HepG2 (cell line): ENCODE measurements around the gene PPP2R1B. TPM values are rescaled to one million over a fixed set of nuclear protein-coding genes. Genes with fewer than 3 reads are reported as not detected.
A peak's percentile ranks its signal among the peaks of the same experiment; 100 is the strongest.

Experiments used
- HOXA9 ChIP-seq: sonication (generic); formaldehyde crosslinking; IDR thresholded peaks from 2 replicates; pipeline ENCODE4 v1.8.1; 2022; ENCODE audit warnings: missing genetic modification reagents, mild to moderate bottlenecking, moderate library complexity, borderline replicate concordance
- KLF11 ChIP-seq: IDR thresholded peaks from 2 replicates; pipeline ENCODE4 v1.6.1; 2016; ENCODE audit warnings: missing compliant biosample characterization
- MXD4 ChIP-seq: IDR thresholded peaks from 2 replicates; pipeline ENCODE4 v1.6.1; 2016; ENCODE audit warnings: mild to moderate bottlenecking, missing biosample characterization, missing genetic modification reagents
- PAWR ChIP-seq: sonication (generic); formaldehyde crosslinking; IDR thresholded peaks from 2 replicates; pipeline ENCODE4 v1.4.0; 2020; ENCODE audit warnings: missing genetic modification reagents, mild to moderate bottlenecking, borderline replicate concordance
- PITX1 ChIP-seq: sonication (generic); formaldehyde crosslinking; IDR thresholded peaks from 2 replicates; pipeline ENCODE4 v1.5.1; 2020; ENCODE audit warnings: mild to moderate bottlenecking, missing genetic modification reagents
- PPARG ChIP-seq: conservative IDR thresholded peaks from 2 replicates; pipeline ENCODE4 v1.6.1; 2016; ENCODE audit warnings: missing biosample characterization, missing genetic modification reagents
- SOX6 ChIP-seq, 2 experiments: fragments of 450-650 bp in 1 of 2; sonication (generic) in 1 of 2; formaldehyde crosslinking in 1 of 2; IDR thresholded peaks; 2 replicates each; pipeline versions ENCODE4 v1.4.0 to v1.6.1; 2017 to 2020; ENCODE audit warnings: antibody characterized with exemption in 1 of 2, mild to moderate bottlenecking in 1 of 2, missing genetic modification reagents in 1 of 2
- ZBTB8A ChIP-seq: sonication (generic); formaldehyde crosslinking; IDR thresholded peaks from 2 replicates; pipeline ENCODE4 v1.4.0; 2020; ENCODE audit warnings: mild to moderate bottlenecking, low read depth, missing genetic modification reagents, borderline replicate concordance
- ZFP37 ChIP-seq: sonication (generic); formaldehyde crosslinking; IDR thresholded peaks from 2 replicates; pipeline ENCODE4 v1.4.0; 2020; ENCODE audit warnings: missing genetic modification reagents, borderline replicate concordance
- ZNF251 ChIP-seq: sonication (generic); formaldehyde crosslinking; IDR thresholded peaks from 2 replicates; pipeline ENCODE4 v1.9.0; 2021; ENCODE audit warnings: mild to moderate bottlenecking, missing genetic modification reagents
- ZNF614 ChIP-seq: IDR thresholded peaks from 2 replicates; pipeline ENCODE4 v1.6.1; 2018; ENCODE audit warnings: missing biosample characterization, missing genetic modification reagents, inconsistent platforms, borderline replicate concordance
- ZNF720 ChIP-seq: sonication (generic); formaldehyde crosslinking; IDR thresholded peaks from 2 replicates; pipeline ENCODE4 v1.4.0; 2020; ENCODE audit warnings: missing genetic modification reagents
- ZSCAN21 ChIP-seq: sonication (generic); formaldehyde crosslinking; IDR thresholded peaks from 2 replicates; pipeline ENCODE4 v1.8.0; 2022; ENCODE audit warnings: mild to moderate bottlenecking, missing genetic modification reagents, moderate library complexity, borderline replicate concordance
- polyA plus RNA-seq, 8 experiments: library from polyadenylated mRNA; depleted of rRNA in 3 of 8; stranded (reverse) in 7 of 8; unstranded in 1 of 8; fragments of >200 nt; fragmentation: Illumina TruSeq in 4 of 8; extraction: Trizol in 4 of 8; gene quantifications; 2 replicates each; pipeline versions ENCODE4 v1.2.1 to v1.2.3, GENCODE V29; 2011 to 2016; ENCODE audit warnings: low read depth in 4 of 8, missing spikeins in 1 of 8, mixed read lengths in 1 of 8; ENCODE audit not compliant: insufficient read depth in 1 of 8
- total RNA-seq, 5 experiments: library from RNA; depleted of rRNA; stranded (reverse); fragments of >200 nt; fragmentation: Illumina TruSeq; extraction: Trizol; gene quantifications; 2 replicates each; pipeline ENCODE4 v1.2.3, GENCODE V29; 2016; ENCODE audit warnings: low read depth in 1 of 5
- TF ChIP-seq, protein P1 (sequence below): sonication (generic); formaldehyde crosslinking; IDR thresholded peaks from 2 replicates; pipeline ENCODE4 v1.5.0; 2020; ENCODE audit warnings: mild to moderate bottlenecking, missing genetic modification reagents, borderline replicate concordance
- TF ChIP-seq, protein P2 (sequence below): IDR thresholded peaks from 2 replicates; pipeline ENCODE4 v1.6.1; 2016; ENCODE audit warnings: missing genetic modification reagents, missing compliant biosample characterization
- TF ChIP-seq, protein P3 (sequence below): sonication (generic); formaldehyde crosslinking; IDR thresholded peaks from 2 replicates; pipeline ENCODE4 v1.5.0; 2020; ENCODE audit warnings: mild to moderate bottlenecking, missing genetic modification reagents
- TF ChIP-seq, protein P4 (sequence below): sonication (generic); formaldehyde crosslinking; IDR thresholded peaks from 2 replicates; pipeline ENCODE4 v1.4.0; 2020; ENCODE audit warnings: mild to moderate bottlenecking, missing genetic modification reagents
- TF ChIP-seq, protein P5 (sequence below): sonication (generic); formaldehyde crosslinking; IDR thresholded peaks from 2 replicates; pipeline ENCODE4 v1.4.0; 2020; ENCODE audit warnings: missing genetic modification reagents
- TF ChIP-seq, protein P6 (sequence below): sonication (generic); formaldehyde crosslinking; IDR thresholded peaks from 2 replicates; pipeline ENCODE4 v1.8.1; 2022; ENCODE audit warnings: low read depth, mild to moderate bottlenecking, missing genetic modification reagents

PPP2R1B gene
- total and polyA plus RNA-seq, 2 of the 13 experiments (the other 11 are each of a cell fraction or from before 2014, with no cell fraction given), result 22.1 to 56.8 TPM

DNA sequence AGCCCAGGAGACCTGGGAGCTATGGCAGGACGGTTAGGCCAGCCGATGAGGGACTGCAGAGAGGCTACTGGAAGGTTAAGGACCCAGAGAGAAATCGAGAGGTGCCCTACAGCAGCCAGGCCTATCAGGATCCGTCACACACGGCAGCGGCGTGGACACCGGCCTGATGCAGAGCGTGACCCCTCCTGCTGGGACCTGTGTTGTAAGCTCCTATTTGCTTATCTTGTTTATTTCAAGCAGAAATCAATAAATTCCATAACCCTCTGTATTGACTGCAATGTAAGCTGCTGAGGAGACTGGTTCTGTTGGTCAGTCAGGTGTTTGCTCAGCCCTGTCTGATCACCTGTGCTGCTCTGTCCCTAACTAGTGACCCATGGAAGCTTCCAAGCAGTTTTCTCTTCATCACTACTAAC is 39.9 kb downstream of the PPP2R1B start (continued):
- TF ChIP-seq, protein P1, sequence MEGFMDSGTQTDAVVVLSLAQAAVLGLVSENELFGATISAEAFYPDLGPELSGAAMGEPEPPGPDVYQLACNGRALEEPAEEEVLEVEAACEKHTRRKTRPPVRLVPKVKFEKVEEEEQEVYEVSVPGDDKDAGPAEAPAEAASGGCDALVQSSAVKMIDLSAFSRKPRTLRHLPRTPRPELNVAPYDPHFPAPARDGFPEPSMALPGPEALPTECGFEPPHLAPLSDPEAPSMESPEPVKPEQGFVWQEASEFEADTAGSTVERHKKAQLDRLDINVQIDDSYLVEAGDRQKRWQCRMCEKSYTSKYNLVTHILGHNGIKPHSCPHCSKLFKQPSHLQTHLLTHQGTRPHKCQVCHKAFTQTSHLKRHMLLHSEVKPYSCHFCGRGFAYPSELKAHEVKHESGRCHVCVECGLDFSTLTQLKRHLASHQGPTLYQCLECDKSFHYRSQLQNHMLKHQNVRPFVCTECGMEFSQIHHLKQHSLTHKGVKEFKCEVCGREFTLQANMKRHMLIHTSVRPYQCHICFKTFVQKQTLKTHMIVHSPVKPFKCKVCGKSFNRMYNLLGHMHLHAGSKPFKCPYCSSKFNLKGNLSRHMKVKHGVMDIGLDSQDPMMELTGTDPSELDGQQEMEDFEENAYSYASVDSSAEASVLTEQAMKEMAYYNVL (CRISPR knock-in tag), result no peak
- no peak for TF ChIP-seq ZFP37 (CRISPR knock-in tag)
- no peak for TF ChIP-seq ZSCAN21 (CRISPR knock-in tag)
- TF ChIP-seq, protein P2, sequence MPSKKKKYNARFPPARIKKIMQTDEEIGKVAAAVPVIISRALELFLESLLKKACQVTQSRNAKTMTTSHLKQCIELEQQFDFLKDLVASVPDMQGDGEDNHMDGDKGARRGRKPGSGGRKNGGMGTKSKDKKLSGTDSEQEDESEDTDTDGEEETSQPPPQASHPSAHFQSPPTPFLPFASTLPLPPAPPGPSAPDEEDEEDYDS (CRISPR knock-in tag), result no peak
- TF ChIP-seq PPARG (CRISPR knock-in tag), result 0 out of 2 replicates have a peak, but pooled peaks have one; percentile 39
- TF ChIP-seq, protein P3, sequence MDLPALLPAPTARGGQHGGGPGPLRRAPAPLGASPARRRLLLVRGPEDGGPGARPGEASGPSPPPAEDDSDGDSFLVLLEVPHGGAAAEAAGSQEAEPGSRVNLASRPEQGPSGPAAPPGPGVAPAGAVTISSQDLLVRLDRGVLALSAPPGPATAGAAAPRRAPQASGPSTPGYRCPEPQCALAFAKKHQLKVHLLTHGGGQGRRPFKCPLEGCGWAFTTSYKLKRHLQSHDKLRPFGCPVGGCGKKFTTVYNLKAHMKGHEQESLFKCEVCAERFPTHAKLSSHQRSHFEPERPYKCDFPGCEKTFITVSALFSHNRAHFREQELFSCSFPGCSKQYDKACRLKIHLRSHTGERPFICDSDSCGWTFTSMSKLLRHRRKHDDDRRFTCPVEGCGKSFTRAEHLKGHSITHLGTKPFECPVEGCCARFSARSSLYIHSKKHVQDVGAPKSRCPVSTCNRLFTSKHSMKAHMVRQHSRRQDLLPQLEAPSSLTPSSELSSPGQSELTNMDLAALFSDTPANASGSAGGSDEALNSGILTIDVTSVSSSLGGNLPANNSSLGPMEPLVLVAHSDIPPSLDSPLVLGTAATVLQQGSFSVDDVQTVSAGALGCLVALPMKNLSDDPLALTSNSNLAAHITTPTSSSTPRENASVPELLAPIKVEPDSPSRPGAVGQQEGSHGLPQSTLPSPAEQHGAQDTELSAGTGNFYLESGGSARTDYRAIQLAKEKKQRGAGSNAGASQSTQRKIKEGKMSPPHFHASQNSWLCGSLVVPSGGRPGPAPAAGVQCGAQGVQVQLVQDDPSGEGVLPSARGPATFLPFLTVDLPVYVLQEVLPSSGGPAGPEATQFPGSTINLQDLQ (CRISPR knock-in tag), result no peak
- peak; percentile 93 for TF ChIP-seq PITX1
- TF ChIP-seq, protein P4, sequence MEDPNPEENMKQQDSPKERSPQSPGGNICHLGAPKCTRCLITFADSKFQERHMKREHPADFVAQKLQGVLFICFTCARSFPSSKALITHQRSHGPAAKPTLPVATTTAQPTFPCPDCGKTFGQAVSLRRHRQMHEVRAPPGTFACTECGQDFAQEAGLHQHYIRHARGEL (CRISPR knock-in tag), result no peak
- TF ChIP-seq, protein P5, sequence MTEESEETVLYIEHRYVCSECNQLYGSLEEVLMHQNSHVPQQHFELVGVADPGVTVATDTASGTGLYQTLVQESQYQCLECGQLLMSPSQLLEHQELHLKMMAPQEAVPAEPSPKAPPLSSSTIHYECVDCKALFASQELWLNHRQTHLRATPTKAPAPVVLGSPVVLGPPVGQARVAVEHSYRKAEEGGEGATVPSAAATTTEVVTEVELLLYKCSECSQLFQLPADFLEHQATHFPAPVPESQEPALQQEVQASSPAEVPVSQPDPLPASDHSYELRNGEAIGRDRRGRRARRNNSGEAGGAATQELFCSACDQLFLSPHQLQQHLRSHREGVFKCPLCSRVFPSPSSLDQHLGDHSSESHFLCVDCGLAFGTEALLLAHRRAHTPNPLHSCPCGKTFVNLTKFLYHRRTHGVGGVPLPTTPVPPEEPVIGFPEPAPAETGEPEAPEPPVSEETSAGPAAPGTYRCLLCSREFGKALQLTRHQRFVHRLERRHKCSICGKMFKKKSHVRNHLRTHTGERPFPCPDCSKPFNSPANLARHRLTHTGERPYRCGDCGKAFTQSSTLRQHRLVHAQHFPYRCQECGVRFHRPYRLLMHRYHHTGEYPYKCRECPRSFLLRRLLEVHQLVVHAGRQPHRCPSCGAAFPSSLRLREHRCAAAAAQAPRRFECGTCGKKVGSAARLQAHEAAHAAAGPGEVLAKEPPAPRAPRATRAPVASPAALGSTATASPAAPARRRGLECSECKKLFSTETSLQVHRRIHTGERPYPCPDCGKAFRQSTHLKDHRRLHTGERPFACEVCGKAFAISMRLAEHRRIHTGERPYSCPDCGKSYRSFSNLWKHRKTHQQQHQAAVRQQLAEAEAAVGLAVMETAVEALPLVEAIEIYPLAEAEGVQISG (CRISPR knock-in tag), result peak; percentile 78
- TF ChIP-seq, protein P6, sequence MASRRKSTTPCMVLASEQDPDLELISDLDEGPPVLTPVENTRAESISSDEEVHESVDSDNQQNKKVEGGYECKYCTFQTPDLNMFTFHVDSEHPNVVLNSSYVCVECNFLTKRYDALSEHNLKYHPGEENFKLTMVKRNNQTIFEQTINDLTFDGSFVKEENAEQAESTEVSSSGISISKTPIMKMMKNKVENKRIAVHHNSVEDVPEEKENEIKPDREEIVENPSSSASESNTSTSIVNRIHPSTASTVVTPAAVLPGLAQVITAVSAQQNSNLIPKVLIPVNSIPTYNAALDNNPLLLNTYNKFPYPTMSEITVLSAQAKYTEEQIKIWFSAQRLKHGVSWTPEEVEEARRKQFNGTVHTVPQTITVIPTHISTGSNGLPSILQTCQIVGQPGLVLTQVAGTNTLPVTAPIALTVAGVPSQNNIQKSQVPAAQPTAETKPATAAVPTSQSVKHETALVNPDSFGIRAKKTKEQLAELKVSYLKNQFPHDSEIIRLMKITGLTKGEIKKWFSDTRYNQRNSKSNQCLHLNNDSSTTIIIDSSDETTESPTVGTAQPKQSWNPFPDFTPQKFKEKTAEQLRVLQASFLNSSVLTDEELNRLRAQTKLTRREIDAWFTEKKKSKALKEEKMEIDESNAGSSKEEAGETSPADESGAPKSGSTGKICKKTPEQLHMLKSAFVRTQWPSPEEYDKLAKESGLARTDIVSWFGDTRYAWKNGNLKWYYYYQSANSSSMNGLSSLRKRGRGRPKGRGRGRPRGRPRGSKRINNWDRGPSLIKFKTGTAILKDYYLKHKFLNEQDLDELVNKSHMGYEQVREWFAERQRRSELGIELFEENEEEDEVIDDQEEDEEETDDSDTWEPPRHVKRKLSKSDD (CRISPR knock-in tag), result peak; percentile 93
- TF ChIP-seq ZBTB8A, result no peak
- no peak for TF ChIP-seq ZNF614 (CRISPR knock-in tag)
- no peak for TF ChIP-seq KLF11
- TF ChIP-seq SOX6 (IDR thresholded peaks at IDR 0.05), result no peak
- peak; percentile 94 for TF ChIP-seq SOX6 (CRISPR knock-in tag; IDR thresholded peaks at IDR 0.05)
- TF ChIP-seq ZNF720, result no peak
- peak; percentile 57; the same call in 1 of the 2 replicates for TF ChIP-seq MXD4 (CRISPR knock-in tag)
- no peak for TF ChIP-seq HOXA9
- no peak for TF ChIP-seq ZNF251 (CRISPR knock-in tag)
- TF ChIP-seq PAWR, result no peak
